AG20443 (cell line): Measurements from ENCODE around the gene MAN1A1.

ENCODE experiments used
- DNase-seq: peaks from one replicate; pipeline ENCODE4 v3.0.0; 2012; ENCODE audit warnings: low spot score, mixed read lengths

MAN1A1 gene

DNA sequence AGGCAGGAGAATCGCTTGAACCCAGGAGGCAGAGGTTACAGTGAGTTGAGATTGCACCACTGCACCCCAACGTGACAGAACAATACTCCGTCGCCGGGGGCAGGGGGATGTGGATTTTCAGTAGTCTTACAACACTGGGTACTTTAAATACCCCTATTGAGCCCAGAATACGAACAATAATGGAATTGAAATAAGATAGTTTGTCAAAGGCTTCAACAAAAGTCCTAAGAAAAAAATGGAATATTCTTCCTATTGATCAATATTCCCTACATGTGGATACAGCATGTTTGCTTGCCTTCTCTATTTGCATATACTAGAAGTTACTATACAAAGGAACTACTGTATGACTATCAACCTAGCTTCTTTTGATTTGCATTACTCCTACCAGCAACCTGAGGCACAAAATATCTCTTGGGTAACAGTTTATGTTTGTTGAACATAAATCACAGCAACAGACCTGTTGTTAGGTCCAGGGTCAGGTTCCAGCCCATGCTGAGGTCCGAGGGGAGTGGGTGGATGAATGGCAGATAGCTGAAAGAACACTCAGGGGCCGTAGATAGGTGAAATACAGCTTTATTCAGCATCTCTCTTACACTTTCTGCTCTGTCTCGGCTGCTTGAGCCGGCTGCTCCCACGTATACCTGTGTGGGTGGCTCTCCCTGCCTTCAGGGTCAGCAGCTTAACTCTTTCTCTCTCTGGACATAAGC is 23.8 kb downstream of the MAN1A1 start:
- DNase-seq: no peak

DNA sequence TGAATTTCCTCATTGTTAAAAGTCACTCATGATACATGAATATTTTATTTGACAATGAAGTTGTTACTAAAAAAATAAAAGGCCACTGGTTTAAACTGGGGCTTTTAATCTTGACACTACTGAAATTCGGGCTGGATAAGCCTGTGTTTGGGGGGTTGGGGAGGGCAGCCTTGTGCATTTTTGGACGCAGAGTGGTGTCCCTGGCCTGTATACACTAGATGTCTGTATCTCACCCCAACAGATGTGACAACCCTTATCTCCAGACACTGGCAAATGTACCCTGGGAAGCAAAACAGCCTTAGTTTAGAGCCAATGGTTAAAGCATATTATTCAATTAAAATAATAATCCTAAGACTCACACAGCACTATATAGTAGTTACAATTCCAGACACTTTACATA is 24.8 kb downstream of the MAN1A1 start:
- DNase-seq: no peak

DNA sequence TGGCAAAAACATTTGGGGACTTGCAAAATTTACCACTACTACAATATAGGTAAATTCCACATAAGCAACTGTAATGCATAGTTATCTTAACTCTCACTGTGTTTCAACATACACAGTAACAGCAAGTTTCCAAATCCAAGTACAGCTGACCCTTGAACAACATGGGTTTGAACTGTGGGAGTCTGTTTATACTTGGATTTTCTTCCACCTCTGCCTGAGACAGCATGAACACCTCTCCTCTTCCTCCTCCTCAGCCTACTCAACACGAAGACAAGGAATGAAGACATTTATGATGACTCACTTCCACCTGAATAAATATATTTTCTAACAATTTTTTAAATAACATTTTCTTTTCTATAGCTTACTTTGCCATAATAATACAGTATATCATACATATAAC is 25.6 kb downstream of the MAN1A1 start:
- no peak for DNase-seq

DNA sequence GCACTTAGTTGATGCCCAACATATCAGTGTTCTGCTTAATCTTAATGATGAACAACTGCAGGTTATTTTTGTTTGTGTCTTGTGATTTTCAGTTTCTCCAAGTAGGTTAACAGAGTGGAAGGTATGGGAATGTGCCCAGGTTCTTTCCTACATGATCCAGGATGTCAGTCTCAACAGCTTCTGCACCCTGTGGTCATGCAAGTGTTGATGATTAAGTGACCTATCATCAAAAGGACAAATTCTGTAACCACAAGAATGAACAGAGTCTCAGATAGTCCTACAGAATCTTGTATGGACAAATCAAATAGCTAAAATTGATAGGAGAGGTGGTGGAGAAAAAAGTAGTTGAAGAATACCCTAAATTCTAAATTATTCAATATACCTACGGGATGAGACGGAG is 26.1 kb downstream of the MAN1A1 start:
- DNase-seq: no peak

DNA sequence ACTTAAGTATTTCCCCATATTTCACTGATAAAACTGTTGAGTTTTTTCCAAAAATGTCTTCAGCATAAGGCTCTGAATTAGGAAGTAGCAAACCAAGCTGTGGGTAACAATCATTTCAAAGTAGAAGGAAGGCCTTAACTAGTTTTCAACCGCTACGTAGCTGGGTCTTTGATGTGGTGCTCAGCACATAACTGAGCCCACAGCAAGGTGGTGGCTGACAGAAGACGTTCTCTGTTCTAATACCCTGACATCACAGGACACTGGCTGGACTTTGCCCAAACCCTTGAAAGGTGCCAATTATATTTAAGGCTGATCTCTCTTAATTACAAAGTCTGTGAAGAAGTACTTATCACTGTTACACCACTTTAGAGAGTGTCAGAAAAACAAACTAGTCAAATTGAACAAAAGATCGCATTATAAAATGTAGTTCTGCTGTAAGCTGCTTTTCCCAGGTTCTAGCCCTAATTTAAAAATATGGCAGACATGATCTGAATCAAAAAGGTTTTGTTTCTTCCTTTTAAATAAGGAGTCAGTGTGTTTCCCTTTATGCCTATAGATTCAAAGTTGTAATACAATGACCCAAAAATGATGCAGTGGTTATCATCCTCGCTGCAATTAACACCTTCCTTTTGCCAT is 26.7 kb downstream of the MAN1A1 start:
- no peak for DNase-seq

DNA sequence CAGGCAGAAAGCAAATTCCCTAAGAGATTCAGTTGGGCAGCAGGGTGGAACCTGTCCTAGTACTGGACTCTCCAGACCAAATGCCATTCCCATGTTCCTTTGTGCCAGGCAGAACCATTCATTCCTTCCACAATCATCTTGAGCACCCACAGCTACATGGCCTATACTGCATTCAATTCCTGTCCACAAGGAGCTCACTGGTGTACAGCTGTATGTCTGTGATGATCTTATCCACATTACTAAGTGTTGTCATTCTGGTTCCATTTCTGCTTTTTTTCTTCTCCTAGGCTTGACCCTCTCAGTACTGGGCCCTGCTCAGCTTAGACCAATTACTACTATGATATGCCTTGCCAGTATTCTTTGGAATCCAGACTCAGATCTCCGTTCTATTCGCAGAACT is 27.5 kb downstream of the MAN1A1 start:
- DNase-seq: no peak

DNA sequence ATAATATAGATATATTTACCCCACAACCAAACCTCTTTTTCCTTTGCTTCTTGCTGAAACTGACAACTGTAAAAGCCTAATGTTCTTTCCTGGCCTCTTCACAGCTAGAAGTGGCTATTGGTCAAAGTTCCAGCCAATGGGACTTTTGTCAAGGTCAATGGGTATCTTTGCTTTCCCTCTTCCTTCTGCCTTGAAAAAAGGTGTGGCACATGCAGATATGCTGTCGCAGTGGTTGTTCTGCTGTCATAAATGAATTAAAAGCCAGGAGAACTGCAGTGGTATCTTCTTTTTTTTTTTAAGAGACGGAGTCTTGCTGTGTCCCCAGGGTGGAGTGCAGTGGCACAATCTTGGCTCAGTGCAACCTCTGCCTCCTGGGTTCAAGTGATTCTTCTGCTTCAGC is 29.9 kb downstream of the MAN1A1 start:
- DNase-seq: no peak

DNA sequence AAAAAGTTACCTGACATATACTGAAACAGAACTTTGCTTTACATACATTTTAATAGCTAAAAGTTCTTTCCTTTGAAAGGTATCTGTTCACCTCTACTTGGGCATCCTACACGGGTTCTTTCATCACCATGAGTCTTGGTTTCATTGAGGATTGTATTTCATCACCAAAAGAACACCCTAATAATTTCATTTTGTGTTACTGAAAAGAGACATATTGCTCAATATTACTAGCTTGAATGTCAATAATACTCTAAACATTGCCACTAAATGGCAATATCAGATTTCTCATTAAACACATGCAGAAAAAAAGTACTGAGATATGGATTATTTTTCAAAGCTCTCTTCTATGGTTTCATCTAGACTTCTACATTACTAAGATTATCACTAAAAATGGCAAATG is 30.8 kb downstream of the MAN1A1 start:
- DNase-seq: no peak

DNA sequence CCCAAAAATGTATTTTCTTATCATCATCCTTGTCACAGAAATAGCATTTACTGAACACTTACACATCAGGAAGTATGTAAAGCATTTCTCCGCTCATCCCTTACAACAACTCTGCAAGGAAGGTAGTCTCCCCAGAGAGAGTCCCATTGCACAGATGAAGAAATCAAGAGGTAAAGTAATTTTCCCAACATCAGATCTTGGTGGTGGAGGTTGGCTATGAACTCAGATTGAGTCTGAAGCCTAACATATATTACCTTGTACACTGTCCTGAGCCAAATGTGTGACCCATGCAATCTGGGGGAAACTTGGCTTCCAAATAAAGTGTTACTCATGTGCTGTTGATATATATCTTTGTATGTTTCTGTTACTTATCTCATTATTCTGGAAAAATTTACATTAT is 31.4 kb downstream of the MAN1A1 start:
- no peak for DNase-seq

DNA sequence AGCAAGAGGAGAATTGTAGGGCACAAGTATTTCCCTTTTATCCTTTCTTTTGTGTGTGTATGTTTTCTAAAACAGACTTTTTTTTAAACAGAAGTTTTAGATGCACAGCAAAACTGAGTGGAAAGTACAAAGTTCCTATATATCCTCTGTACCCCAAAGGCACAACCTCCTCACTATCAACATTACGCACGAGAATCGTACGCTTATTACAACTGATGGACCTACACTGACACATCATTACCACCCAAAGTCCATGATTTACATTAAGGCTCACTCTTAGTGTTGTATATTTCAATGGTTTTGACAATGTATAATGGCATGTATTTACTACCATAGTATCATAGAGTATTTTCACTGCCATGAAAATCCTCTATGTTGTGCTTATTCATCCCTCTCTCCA is 32.6 kb downstream of the MAN1A1 start:
- DNase-seq: no peak

DNA sequence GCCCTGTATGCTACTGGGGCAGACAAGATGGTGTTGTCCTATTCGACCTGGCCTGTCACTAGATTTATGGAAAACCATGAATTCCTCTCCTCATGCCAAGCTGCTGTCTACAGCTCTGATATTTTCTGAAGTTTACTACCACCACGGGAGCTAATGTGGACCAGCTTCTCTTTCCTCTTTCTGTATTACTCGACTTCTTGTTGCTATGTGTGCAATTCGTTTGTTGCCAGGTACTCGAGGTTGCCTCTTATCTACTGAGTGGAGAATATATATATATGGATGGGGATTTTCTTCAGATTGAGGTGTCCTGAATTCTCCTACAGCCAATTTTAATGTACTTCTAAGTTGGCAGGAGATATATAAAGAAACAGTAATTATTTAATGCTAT is 34.7 kb downstream of the MAN1A1 start:
- no peak for DNase-seq

DNA sequence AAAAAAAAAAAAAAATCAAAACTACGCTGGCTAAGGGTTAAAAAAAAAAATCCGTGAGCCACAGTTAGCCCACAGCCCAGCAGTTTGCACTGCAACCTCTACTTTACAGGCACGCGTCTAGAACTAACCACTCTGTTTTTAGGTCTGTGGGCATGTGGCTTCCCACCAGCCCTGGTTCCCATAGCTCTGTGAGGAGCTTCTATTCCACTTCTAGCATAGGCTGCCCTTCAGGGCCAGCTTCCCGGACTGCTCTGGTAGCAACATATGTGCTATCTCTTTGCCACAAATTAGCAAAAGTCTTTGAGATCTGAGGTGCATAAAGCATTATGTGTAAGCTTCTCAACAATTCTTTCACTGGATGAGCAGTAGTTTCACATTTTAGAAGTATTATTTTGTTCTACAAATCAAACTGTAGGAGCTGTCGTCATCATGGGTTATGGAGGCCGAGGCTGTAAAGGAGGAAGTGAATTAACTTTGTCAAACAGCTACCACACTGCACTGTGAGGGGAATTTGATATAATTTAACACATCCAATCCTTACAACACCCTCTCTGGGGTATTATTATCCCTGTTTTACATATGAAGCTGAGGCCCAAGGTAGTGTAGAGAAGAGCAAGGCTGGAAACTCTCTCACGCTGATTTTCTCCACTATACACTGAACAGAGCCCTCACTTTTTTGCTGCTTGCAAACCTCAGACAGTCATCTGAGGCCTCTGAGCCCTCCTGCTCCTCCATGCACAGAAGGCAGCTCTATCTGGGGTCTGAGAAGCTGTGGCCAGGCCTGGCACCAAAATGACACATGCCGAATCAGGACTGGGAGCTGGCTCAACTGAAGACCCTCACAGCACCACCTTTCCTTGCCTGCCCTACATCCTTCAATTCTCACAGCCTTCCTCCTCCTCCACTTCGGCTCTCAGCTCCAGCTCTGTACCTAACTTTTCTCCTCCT is 35.4 kb downstream of the MAN1A1 start:
- no peak for DNase-seq

DNA sequence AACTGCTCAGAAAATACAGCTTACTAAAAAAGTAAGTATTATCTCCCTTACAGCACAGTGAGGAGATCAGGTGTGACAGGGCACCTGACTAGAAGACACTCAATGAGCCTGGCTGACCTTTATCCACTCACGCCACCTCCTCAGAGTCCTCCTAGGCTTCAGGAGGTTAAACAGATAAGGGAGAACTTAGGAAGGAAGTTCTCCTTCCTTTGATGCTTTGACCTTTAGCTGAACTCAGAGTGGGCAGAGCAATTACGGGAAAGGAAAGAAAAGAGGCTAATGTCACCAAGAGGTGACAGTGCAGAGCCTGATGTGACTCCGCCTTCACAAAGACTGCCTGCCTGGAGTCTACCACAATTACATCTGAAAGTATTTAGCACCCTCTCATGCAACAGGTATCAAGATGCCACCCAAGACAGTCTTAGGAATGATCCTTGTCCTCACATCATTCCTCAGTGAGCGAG is 36.7 kb downstream of the MAN1A1 start:
- no peak for DNase-seq

DNA sequence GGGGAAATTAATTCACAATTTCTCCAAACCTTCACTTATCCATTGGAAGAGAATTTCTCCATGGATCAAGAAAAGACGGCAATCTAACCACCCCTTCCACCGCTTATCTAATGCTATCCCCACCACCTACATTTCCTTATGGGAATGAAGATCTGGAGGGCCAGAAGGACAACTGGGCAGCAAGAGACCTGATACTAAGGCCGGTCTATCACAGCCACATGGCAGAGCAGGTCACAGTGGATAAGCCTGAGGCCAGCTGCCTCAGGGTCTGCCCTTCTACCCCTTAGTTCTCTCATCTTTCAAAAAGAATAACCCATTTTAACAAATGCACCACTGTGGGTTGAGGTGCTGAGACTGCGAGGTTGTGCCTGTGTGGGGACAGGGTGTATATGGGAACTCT is 37.1 kb downstream of the MAN1A1 start:
- no peak for DNase-seq

DNA sequence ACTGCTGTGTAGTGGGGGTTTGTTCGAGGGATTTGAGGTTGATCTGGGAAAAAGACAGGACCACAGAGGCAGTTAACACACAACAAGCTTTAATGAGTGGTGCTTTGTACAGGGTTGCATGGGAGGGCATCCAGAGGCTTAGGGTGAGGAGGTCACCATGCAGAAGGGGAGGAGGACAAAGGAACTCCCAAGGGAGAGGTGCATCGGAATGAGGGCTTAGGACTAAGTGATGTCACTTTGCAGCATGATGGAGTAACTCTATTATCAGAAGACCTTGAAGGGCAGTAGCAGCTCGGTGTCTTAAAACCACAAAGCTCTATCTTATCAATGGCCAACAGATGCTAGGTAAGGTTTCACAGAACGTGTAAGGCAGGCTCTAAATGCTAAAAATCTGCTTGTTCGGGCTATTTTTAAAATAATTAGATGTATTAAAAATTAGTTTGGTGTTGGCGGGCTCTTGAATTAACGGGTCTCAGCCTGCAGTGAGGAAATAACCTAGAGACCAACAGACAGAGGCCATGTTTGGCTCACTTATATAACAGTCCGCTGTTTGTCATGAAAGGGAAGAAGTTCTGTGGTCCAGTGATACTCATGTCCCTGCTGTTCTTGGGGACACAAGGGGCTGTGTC is 37.9 kb downstream of the MAN1A1 start:
- DNase-seq: no peak

DNA sequence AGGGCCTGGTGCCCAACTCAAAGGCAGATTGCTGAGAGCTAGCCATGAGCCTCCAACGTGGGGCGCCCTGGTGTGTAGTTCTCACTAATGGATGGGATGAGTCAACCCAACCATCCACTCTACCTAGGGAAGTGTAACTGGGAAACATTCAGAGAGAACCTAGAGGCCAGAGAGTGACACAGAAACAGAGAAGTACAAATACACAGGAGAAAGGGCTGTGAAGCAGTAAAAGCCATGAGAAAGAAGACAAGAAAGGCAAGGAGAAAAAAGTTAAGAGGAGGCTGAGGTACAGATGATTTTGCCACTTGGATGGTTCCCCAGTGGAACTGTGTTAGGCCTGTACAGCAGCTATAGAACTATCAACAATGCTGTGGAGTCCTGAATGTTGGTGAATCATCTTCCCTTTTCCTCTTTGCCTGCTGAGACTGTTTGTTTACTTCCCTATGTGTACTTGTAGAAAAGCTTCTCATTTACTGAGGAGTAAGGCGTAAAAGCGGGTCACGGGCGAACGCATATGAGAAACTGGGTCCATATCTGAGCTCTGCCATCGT is 39.0 kb downstream of the MAN1A1 start:
- DNase-seq: no peak

DNA sequence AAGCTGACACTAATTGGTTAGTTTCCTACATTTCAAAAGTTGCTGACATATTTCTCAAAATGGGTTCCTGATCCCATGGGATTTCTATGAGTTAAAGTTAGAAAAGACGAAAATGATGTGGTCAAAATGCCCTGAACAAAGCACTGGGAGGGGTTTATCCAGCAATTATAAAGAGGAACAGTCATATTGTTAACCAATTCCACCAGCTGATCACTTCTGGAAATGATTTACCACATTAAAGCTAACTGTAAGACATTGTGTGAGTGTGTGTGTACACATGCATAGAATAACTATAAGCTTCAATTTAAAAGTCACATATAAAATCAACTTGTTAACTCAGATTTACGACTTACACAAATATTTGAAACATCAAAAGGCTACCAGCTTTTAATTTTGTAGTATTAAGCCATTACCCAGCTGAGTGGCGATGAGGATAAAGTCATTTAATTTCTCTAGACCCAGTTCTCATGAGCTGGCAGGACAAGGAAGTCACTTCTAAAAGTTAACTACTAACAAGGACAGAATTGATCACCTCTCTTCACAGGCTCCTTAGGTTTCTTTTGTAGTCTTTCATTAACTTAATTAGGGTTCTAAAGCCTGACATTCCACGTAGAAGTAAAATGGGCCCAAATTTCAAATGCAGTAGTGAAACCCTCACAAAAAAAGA is 40.4 kb downstream of the MAN1A1 start:
- DNase-seq: no peak

DNA sequence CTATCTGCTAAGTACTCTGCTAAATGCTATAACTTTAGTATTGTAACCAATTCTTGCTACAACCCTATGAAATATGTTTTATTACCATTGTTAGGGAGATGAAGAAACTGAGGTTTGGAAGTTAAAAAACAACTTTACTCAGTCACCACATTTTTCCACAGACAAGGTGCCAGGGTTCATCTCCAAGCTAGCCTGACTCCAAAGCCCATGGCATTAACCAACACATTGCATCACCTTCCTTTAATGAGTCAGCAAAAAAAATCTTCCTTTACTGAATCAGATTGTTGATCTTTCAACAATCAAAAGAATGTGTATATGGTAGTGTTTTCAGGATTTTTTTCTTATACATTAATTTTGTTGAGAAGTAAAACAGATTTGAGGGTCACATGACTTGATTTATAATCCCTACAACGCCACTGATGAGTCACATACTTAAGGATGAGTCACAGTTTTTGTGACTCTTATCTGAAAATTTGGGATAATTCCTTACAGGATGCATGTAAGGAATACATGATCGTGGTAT is 41.5 kb downstream of the MAN1A1 start:
- peak; percentile 50 for DNase-seq

DNA sequence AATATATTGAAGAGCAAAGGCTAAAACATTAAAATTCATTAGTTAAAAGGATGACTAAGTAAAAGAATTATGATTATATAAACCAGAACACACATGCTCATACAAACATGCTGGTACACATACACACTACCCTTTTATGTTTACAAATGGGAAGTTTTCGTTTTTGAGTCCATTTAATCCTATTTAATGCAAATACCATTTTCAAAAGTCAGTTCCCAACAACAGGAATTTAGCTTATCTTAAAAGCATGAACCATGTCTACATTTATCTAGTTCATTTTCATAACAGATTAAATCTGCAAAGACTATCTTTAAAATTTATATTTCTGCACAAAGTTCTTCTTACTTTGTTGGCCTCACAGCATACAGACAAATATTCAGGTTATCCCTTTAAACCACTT is 42.5 kb downstream of the MAN1A1 start:
- DNase-seq: no peak

DNA sequence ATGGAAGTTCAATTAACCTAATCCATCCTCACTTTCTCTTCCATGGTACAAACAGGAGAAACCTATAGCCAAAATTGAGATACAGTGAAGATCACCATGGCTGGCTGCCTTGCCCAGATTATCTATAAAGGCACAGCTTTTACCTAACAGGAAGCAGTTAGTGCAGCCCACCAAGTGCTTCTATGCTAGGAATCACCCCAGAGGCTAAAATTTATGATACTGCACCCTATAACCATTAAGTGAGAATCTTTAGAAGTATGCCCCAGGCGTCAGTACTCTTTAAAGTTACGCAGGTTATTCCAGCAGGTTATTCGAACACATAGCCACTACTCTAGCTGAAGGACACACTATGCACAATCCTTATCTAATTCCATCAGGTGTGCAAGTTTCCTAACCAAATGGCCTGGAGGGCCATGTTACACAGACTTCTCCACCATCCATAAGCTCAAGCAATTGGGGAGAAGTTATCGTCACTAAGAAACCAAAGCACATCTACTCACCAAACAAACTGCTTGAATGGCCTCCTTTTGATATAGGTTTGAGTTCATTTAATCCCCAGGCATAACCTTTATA is 43.1 kb downstream of the MAN1A1 start:
- DNase-seq: no peak
